Cortex of kidney (tissue), 1 donor: ENCODE measurements around the gene ZDHHC1.

Experiments used
- DNase-seq: peaks from one replicate; lab custom pipeline; 2025; lab: John Stamatoyannopoulos, UW

The ZDHHC1 gene

GRCh38 chr16:67447508-67448076 lies 31.3 kb upstream of the ZDHHC1 start:
- DNase-seq, result no peak

GRCh38 chr16:67446968-67447507 lies 30.8 kb upstream of the ZDHHC1 start:
- no peak for DNase-seq

DNA sequence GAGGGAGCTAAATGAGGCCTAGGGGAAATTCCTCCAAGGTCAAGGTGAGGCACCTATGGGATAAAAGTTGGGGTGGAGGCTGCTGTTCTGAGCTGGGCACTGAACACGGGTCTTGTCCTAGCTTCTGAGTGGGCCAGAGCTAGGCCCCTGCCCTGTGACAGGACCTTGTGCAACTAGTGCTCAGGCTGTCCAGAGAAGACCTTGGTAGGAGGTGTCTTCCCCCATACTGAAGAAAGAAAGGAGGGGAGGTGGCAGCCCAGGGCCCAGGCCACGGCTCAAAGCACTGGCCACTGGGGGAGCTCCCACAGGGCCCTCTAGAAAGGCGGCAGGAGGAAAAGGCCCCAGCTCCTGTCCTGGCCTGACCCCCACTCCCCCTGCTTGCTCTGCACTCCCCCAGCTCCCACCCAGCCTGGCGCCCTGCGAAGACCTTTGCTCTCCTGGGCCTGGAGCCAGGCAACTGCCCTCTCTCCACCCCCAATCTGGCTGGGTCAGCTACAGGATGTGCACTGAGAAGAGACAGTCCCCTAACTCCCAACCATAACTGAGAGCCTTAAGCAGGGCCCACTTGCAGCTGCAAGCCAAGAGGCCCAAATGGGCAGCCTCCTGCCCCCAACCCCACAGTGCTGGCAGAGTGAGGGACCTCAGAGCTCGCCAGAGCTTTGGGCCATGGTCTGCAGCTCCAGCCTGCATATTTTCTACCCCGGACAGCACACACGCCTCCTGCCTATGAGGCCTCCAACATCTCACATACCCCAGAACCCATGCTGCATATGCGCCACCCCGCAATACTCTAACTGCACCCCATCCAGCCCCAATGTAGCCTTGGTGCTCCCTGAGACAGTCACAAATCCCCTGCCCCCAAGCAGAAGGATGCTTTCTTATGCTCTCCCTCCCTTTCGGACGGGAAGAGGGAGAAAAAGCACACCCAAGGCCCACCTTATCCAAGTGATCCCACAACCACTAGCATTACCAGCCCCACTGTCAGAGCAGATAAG lies 29.9 kb upstream of the ZDHHC1 start:
- DNase-seq, result no peak

- no peak for DNase-seq
Measured at GRCh38 chr16:67445441-67445912, 29.2 kb upstream of the ZDHHC1 start.

GRCh38 chr16:67445126-67445426 lies 28.8 kb upstream of the ZDHHC1 start:
- DNase-seq, result no peak

GRCh38 chr16:67444259-67445125 lies 28.2 kb upstream of the ZDHHC1 start:
- no peak for DNase-seq

GRCh38 chr16:67443265-67443664 lies 27.0 kb upstream of the ZDHHC1 start:
- DNase-seq, result no peak

DNA sequence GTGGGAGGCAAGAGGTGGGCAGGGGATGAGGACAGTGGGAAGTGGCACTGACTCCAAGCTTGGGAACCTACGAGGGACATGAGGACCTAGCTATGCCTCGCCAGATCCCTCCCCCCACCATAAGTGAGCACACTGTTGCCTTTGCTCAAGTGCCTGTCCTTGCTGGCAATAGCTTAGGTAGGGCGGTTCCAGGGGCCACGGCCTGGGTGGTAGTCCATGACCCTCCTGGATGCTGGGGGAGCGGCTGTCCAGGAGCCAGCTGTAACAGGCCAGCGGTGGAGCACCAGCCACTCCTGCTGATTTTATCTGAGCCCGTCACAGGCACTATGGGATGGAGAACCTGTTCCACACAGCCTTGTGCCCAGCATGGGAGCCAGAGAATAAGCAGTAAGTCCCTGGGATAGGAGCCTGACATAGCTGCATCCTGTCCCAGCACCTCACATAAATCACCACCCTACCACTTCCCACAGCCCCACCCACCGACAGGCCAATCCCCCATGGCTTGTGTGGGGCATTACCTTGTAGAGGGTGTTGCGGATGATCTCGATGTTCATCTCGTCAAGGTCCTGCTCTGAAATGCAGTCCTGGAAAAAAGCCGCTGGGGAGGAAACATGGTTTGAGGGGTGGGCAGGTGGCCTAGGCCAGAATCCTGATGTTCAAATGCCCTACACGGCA lies 26.4 kb upstream of the ZDHHC1 start:
- no peak for DNase-seq

DNA sequence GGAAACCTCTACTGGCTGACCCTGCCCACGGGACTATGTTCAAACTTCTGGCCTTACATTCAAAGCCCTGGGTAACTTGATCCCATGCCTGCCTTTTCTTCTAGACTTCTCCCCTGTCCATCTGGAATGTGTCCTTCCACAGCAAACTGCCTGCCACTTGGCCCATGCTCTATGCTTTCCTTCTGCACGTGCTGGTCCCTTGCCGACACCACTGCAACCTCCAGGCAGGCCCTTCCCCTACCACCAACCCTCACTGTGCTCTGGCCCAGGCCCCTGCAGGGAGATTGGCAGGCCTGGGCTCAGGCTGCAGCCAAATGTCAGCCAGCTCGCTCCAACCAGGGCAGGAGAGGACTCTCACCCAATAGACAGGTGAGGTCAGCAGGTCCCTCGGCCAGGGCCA lies 25.6 kb upstream of the ZDHHC1 start:
- DNase-seq, result no peak

GRCh38 chr16:67441271-67441753 lies 25.0 kb upstream of the ZDHHC1 start:
- peak; percentile 73 for DNase-seq

DNA sequence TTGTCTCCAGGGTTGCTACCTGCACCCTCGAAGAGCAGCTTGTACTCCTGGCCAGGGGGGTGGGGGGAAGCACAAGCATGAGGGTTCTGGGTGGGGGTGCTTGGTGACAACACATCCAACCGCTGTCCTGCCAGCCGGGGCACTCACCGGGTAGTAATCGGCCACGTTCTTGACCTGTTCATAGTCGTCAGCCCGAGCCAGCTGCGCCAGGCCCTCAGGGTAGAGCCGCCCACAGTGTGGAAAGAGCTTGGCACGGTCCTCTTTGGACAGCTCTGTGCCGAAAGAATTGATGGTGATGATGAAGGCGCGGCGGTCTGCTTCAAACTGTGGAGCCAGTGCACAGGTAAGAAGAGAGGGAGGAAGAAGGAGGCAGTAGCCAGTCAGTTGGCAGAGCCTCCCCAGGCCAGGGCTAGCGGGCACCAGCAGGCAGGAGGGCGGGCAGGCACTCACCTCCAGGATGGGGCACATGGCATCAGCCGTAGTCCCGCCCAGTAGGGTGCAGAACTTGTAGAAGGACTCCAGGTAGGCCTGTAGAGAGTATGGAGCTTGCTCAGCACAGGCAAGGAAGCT lies 22.6 kb upstream of the ZDHHC1 start:
- DNase-seq, result no peak

DNA sequence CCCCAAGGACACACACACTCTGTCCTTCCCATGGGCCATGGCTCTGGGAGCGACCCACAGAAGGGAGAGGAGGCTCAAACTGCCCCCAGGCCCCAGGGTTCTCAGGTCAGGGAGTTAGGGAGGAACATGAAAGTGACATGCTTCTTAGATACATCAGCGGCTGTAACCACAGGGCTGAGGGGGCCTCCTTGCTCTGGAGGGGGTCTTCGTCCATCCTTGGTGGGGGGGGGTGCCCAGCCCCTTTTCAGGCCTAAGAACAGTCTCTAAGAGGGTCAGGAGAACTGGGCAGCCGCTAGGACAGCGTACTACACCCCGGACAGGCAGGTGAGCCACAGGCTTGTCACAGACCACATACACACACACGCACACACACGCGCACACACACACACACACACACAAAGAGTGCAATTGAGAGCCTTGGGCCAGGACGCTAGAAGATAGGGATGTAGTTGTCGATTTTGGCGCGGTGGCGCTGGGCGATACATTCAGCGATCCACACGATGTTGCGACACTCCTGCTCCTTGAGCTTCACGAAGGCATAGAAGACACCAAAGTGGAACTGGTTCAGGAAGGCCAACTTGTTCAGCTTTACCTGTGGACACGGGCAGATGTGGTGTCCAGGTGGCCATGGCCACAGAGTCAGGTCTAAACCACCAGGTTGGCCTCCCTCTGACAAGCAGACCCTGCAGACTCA lies 22.0 kb upstream of the ZDHHC1 start:
- DNase-seq, result no peak

- no peak for DNase-seq
Measured at GRCh38 chr16:67437513-67437912, 21.2 kb upstream of the ZDHHC1 start.

DNA sequence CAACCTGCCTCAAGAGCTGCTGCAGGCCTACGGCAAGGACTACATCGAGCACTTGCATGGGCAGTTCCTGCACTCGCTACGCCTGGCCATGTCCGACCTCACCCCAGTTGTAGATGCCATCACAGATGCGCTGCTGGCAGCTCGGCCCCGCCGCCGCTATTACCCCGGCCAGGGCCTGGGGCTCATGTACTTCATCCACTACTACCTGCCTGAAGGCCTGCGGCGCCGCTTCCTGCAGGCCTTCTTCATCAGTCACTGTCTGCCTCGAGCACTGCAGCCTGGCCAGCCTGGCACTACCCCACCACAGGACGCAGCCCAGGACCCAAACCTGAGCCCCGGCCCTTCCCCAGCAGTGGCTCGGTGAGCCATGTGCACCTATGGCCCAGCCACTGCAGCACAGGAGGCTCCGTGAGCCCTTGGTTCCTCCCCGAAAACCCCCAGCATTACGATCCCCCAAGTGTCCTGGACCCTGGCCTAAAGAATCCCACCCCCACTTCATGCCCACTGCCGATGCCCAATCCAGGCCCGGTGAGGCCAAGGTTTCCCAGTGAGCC lies 20.4 kb upstream of the ZDHHC1 start:
- no peak for DNase-seq

DNA sequence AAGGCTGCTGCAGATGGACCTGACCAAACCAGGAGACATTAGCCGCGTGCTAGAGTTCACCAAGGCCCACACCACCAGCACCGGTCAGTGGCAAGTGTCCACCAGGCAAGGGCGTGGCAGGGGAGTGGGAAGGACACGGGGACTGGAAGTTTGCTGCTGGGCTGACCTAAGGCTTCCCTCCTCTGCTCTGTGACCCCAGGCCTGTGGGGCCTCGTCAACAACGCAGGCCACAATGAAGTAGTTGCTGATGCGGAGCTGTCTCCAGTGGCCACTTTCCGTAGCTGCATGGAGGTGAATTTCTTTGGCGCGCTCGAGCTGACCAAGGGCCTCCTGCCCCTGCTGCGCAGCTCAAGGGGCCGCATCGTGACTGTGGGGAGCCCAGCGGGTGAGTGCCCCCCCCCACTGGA lies 19.5 kb upstream of the ZDHHC1 start:
- DNase-seq, result no peak

DNA sequence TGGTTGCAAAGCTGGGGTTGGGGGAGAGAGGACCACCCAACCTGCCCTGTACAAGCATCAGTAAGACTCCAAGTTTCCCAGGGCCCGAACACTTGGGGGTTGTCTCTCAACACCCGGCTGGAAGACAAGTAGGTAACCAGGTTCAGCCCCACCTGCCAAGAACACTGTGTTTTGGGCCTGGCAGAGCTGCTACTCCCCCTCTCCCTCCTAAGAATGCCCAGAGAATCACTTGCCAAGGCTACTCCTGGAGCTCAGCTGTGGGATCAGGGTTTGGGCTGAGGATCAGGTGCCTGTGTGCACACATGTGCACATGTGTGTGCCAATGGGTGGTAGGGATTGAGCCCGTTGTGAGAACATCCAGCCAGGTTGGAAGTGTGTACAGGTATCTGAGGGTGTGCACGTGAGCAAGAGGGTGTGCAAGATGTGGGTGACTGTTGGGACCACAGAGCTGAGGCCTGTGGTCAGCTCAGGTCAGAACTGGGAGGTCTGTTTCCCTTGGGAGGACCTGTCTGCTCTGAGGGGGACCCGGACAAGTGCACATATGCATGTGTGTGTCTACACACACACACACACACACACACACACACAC lies 16.9 kb upstream of the ZDHHC1 start:
- DNase-seq, result no peak

- DNase-seq, result no peak
Measured at GRCh38 chr16:67432506-67432890, 16.2 kb upstream of the ZDHHC1 start.

DNA sequence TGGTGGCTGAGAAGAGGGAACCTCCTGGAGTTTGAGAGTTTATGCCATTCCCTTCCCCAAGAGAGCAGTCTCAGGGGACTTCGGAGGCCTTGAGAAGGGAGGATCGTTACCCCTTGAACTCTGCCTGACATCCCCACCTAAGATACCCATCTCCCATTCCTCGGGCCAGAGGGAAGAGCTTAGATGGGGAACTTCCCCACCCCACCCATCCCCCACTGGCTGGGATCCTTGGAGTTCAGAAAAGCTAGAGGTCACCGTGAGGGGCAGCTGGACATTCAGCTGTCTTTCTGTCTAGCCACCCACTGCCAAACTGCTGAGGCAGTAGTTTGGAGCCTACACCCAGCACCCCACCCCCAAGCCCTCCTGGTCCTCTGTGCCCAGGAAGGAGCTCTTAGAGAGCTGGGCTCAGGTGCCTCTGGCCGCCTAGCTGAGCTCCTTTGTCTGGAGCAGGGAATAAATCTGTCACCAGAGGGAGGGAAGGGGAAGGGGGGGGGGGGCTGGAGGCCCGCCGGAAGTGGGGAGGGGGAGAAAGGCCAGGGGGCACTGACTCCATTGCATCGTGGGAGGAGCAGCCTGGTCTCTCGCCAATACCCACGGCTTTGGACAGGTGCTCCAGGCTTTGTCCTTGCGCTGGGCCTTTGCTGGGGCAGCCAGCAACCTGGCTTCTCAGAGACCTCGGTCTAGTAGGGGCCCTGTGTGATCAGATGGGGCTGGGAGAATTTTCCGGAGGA lies 15.7 kb upstream of the ZDHHC1 start:
- no peak for DNase-seq
